Fibroblast of lung (primary cell): ENCODE data around the gene ZBTB7C. TPM values are rescaled to one million over a fixed set of nuclear protein-coding genes. Genes with fewer than 3 reads are reported as not detected.

ENCODE experiments used
- DNase-seq, 2 donors: peaks; one replicate each; pipeline versions ENCODE4 v3.0.0 to v3.0.0-alpha.2; 2010; ENCODE audit warnings: low read depth in 2 of 2
- H2AFZ ChIP-seq: 2 replicates; pipeline ENCODE4 v1.5.1; 2012; ENCODE audit warnings: low read length, control low read depth, inconsistent platforms
- H3K27ac ChIP-seq: 2 replicates; pipeline ENCODE4 v1.5.1; 2011; ENCODE audit warnings: low read length, control low read depth; ENCODE audit not compliant: insufficient read depth
- H3K27me3 ChIP-seq: 2 replicates; pipeline ENCODE4 v1.5.1; 2011; ENCODE audit warnings: mild to moderate bottlenecking, low read length; ENCODE audit not compliant: control insufficient read depth, insufficient read depth
- H3K36me3 ChIP-seq: 2 replicates; pipeline ENCODE4 v1.5.1; 2011; ENCODE audit warnings: low read length; ENCODE audit not compliant: control insufficient read depth, insufficient read depth
- H3K4me1 ChIP-seq: 2 replicates; pipeline ENCODE4 v1.5.1; 2011; ENCODE audit warnings: low read length; ENCODE audit not compliant: control insufficient read depth, insufficient read depth; ENCODE audit errors: extremely low read depth
- H3K4me2 ChIP-seq: 2 replicates; pipeline ENCODE4 v1.5.1; 2011; ENCODE audit warnings: low read length, control low read depth; ENCODE audit not compliant: insufficient read depth; ENCODE audit errors: extremely low read depth
- H3K4me3 ChIP-seq, 4 experiments: fragments of 200-600 bp in 1 of 4; sonication (generic) in 1 of 4; replicated peaks in 1 of 4; 2 replicates each; pipeline ENCODE4 v1.5.1; 2011 to 2016; ENCODE audit warnings: low read length in 4 of 4, low read depth in 3 of 4, mild to moderate bottlenecking in 3 of 4, control low read depth in 2 of 4, inconsistent platforms in 1 of 4, mixed read lengths in 1 of 4; ENCODE audit not compliant: insufficient read depth in 1 of 4; ENCODE audit errors: control extremely low read depth in 1 of 4
- H3K79me2 ChIP-seq: 2 replicates; pipeline ENCODE4 v1.5.1; 2012; ENCODE audit warnings: mild to moderate bottlenecking, low read length, inconsistent platforms; ENCODE audit not compliant: control insufficient read depth, insufficient read depth
- H3K9ac ChIP-seq: 2 replicates; pipeline ENCODE4 v1.5.1; 2011; ENCODE audit warnings: mild to moderate bottlenecking, low read length, control low read depth; ENCODE audit not compliant: insufficient read depth
- H3K9me3 ChIP-seq: 2 replicates; pipeline ENCODE4 v1.5.1; 2012; ENCODE audit warnings: low read depth, low read length; ENCODE audit not compliant: control insufficient read depth, insufficient read depth
- H4K20me1 ChIP-seq: 2 replicates; pipeline ENCODE4 v1.5.1; 2011; ENCODE audit warnings: low read length; ENCODE audit not compliant: control insufficient read depth, insufficient read depth; ENCODE audit errors: extremely low read depth
- EZH2 ChIP-seq: IDR thresholded peaks from 2 replicates; pipeline ENCODE4 v1.5.1; 2012; ENCODE audit warnings: low read length, control low read depth, mild to moderate bottlenecking; ENCODE audit errors: missing control alignments
- polyA plus RNA-seq, 2 donors: library from polyadenylated mRNA; depleted of rRNA in 1 of 2; stranded (reverse) in 1 of 2; unstranded in 1 of 2; fragments of >200 nt; gene quantifications; 2 replicates each; pipeline ENCODE4 v1.2.1, GENCODE V29; 2011 to 2012; ENCODE audit warnings: missing spikeins in 1 of 2
- total RNA-seq: library from RNA; depleted of rRNA; stranded (reverse); fragments of >200 nt; gene quantifications from 2 replicates; pipeline ENCODE4 v1.2.1, GENCODE V29; 2014
- TF ChIP-seq, protein P1 (sequence below), 2 donors: IDR thresholded peaks in 1 of 2; conservative IDR thresholded peaks in 1 of 2; 1 replicate in 1 of 2; 2 replicates in 1 of 2; pipeline ENCODE4 v1.5.1; 2011 to 2012; ENCODE audit warnings: low read length in 2 of 2, control low read depth in 1 of 2, inconsistent platforms in 1 of 2, low read depth in 1 of 2, mild to moderate bottlenecking in 1 of 2

Gene ZBTB7C
- total and polyA plus RNA-seq, 2 donors (not counting 1 experiment from before 2014, with no cell fraction given), result 0.19 to 0.33 TPM

DNA sequence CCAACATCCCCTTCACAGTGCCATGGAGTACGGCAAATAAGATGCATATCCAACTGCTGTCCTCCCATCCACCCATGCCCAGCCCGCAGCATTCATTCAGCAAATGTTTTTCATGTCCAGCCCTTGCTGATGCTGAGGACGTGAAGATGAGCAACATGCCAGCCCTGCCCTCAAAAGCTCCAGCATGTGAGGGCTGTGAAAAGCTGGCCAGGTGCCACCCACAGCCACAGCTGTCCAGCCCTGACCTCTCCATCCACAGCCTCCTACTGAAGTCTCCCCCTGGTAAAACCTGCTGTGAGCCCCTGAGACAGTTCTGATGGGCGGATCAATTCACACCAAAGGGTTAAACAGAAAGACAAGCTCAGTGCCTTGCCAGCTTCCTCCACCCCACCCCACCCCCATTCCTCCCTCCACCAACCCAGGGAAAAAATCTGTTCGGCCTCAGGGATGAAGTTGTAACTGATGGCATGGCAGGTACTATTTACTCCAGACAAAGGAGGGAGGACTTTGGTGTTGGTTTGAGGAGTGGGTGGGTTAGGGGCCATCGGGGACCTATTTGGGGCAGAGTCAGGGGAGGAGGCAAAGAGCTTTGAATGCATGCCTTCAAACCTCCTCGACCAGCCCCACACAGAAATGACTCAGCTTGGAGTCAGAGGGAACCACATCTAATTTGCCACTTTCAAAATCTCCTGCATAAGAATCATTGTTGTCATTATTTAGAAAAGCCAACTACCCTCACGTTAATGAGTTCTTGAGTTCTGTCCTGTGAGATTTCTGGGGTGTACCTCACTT is 4.3 kb downstream of the ZBTB7C start:
- H3K4me3 ChIP-seq, result no peak overlapping the region
- DNase-seq, result peak; percentile 51 to 59
- no peaks in the 10 kb centered on the region for H3K36me3 ChIP-seq
- no peak overlapping the region for H2AFZ ChIP-seq
- H3K27me3 ChIP-seq, result peaks cover 24% of the 10 kb centered on the region
- H3K27ac ChIP-seq, result no peak overlapping the region
- H3K9ac ChIP-seq, result no peak overlapping the region
- no peak for TF ChIP-seq EZH2
- TF ChIP-seq, protein P1, sequence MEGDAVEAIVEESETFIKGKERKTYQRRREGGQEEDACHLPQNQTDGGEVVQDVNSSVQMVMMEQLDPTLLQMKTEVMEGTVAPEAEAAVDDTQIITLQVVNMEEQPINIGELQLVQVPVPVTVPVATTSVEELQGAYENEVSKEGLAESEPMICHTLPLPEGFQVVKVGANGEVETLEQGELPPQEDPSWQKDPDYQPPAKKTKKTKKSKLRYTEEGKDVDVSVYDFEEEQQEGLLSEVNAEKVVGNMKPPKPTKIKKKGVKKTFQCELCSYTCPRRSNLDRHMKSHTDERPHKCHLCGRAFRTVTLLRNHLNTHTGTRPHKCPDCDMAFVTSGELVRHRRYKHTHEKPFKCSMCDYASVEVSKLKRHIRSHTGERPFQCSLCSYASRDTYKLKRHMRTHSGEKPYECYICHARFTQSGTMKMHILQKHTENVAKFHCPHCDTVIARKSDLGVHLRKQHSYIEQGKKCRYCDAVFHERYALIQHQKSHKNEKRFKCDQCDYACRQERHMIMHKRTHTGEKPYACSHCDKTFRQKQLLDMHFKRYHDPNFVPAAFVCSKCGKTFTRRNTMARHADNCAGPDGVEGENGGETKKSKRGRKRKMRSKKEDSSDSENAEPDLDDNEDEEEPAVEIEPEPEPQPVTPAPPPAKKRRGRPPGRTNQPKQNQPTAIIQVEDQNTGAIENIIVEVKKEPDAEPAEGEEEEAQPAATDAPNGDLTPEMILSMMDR (conservative IDR thresholded peaks at IDR 0.05 in 1 of 2, IDR thresholded peaks at IDR 0.05 in 1 of 2; ENCODE audit: low read depth in 1 of 2, low read length in 2 of 2), result no peak
- H3K9me3 ChIP-seq, result no peaks in the 10 kb centered on the region
- H3K79me2 ChIP-seq, result no peaks in the 10 kb centered on the region
- no peak overlapping the region for H3K4me2 ChIP-seq
- H4K20me1 ChIP-seq, result no peaks in the 10 kb centered on the region
- H3K4me1 ChIP-seq, result no peaks in the 10 kb centered on the region

GRCh38 chr18:48402953-48403352 is 6.2 kb downstream of the ZBTB7C start:
- no peak overlapping the region for H2AFZ ChIP-seq
- H3K79me2 ChIP-seq, result no peaks in the 10 kb centered on the region
- no peaks in the 10 kb centered on the region for H3K4me1 ChIP-seq
- no peaks in the 10 kb centered on the region for H3K36me3 ChIP-seq
- H3K27ac ChIP-seq, result no peak overlapping the region
- no peaks in the 10 kb centered on the region for H3K9me3 ChIP-seq
- TF ChIP-seq EZH2, result no peak
- TF ChIP-seq, protein P1 (conservative IDR thresholded peaks at IDR 0.05 in 1 of 2, IDR thresholded peaks at IDR 0.05 in 1 of 2; ENCODE audit: low read depth in 1 of 2, low read length in 2 of 2), result no peak
- no peak overlapping the region for H3K4me3 ChIP-seq
- DNase-seq, result peak; percentile 50 to 75
- H3K9ac ChIP-seq, result no peak overlapping the region
- H3K27me3 ChIP-seq, result peaks cover 18% of the 10 kb centered on the region
- H4K20me1 ChIP-seq, result no peaks in the 10 kb centered on the region
- no peak overlapping the region for H3K4me2 ChIP-seq

DNA sequence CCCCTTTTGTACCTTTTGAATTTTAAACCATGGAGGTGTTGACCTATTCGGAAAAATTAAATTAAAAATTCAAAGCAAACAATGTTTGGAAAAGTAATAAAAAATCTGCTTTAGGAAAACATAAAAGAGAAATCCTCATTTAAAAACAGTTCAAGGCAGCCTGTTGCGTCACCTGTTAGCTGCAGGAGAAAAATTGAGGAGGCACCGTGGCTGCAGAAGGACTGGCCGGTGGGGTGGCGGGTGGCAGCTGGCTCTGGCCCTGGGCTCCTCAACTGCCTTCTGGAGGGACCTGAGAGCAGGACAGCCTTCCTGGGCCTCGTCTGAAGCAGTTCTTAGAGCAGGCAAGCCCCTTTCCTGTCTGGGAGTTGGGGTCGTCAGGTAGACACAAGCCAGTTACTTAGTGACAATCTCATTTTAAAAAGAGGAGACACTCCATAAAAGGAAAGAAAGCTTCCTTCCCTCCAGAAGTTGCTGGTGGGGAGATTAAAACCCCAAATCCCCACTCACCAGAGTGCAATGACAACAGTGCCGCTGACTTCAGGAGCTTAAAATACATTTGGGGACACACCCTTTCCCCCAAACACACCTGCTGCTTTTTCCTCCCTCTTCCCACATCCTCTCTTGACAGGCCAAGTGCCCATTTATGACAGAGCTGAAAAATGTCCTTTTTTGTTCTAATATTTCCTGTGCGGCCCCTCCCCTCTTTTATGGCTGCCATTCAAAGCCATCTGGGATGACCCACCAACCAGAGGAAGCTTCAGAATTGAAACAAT is 9.7 kb downstream of the ZBTB7C start:
- Histone ChIP-seq H4K20me1 (no peaks in the 10 kb centered on the region), H3K36me3 (no peaks in the 10 kb centered on the region)
- DNase-seq, result no peak

More for the DNA sequence above, 9.7 kb downstream of the ZBTB7C start:
- no peak overlapping the region for H3K4me3 ChIP-seq
- H3K79me2 ChIP-seq, result no peaks in the 10 kb centered on the region
- no peak overlapping the region for H2AFZ ChIP-seq
- H3K4me2 ChIP-seq, result no peak overlapping the region
- H3K27ac ChIP-seq, result no peak overlapping the region
- no peaks in the 10 kb centered on the region for H3K4me1 ChIP-seq
- no peaks in the 10 kb centered on the region for H3K9me3 ChIP-seq
- no peak overlapping the region for H3K9ac ChIP-seq
- TF ChIP-seq EZH2, result no peak
- TF ChIP-seq, protein P1 (conservative IDR thresholded peaks at IDR 0.05 in 1 of 2, IDR thresholded peaks at IDR 0.05 in 1 of 2; ENCODE audit: low read depth in 1 of 2, low read length in 2 of 2), result no peak
- H3K27me3 ChIP-seq, result peaks cover 18% of the 10 kb centered on the region
